ENCODE results near the gene ST13. TPM values are rescaled to one million over a fixed set of nuclear protein-coding genes. Genes with fewer than 3 reads are reported as not detected.
"Not testable (repeated sequence)": the region's sequence is repeated elsewhere in the genome, so short reads cannot be mapped to it uniquely, and the experiment has no call there.

Gene ST13
- total RNA-seq (2014; rRNA removed) = 187 and 203 TPM in 2 replicates
- polyA plus RNA-seq (2012) = 247 TPM

GRCh38 chr22:40856513-40857308 is at the start of gene ST13, which contains the start of gene XPNPEP3:
TSS of gene ST13 (minus strand) at chr22:40856639. CDS start at chr22:40856540, 99 bp downstream.
TSS of gene XPNPEP3 (plus strand) at chr22:40857148. CDS start at chr22:40857182, 34 bp downstream.
- peak; percentile 97 for DNase-seq (ENCODE audit: low read depth)

GRCh38 chr22:40904101-40904500 is 47.7 kb upstream of the ST13 start:
- DNase-seq (ENCODE audit: low read depth) = no peak

- peak; percentile 73 for DNase-seq (ENCODE audit: low read depth)
Measured at GRCh38 chr22:40898850-40899357, 42.5 kb upstream of the ST13 start.

- DNase-seq (ENCODE audit: low read depth) = no peak
Measured at GRCh38 chr22:40894417-40894816, 38.0 kb upstream of the ST13 start.

- DNase-seq (ENCODE audit: low read depth) = peak; percentile 18
Measured at GRCh38 chr22:40890881-40891280, 34.4 kb upstream of the ST13 start.

- DNase-seq (ENCODE audit: low read depth) = no peak
Measured at GRCh38 chr22:40889116-40889515, 32.7 kb upstream of the ST13 start.

GRCh38 chr22:40878922-40879321 is 22.5 kb upstream of the ST13 start:
- no peak for DNase-seq (ENCODE audit: low read depth)

GRCh38 chr22:40877488-40877887 is 21.0 kb upstream of the ST13 start:
- no peak for DNase-seq (ENCODE audit: low read depth)

GRCh38 chr22:40876907-40877306 is 20.5 kb upstream of the ST13 start:
- DNase-seq (ENCODE audit: low read depth) = no peak

- no peak for DNase-seq (ENCODE audit: low read depth)
Measured at GRCh38 chr22:40875111-40875510, 18.7 kb upstream of the ST13 start.

GRCh38 chr22:40874016-40874415 is 17.6 kb upstream of the ST13 start:
- DNase-seq (ENCODE audit: low read depth) = no peak

- DNase-seq (ENCODE audit: low read depth) = not testable (repeated sequence)
Measured at GRCh38 chr22:40868379-40868778, 11.9 kb upstream of the ST13 start.

GRCh38 chr22:40867109-40867508 is 10.7 kb upstream of the ST13 start:
- DNase-seq (ENCODE audit: low read depth) = no peak

GRCh38 chr22:40862537-40862936 is 6.1 kb upstream of the ST13 start:
- no peak for DNase-seq (ENCODE audit: low read depth)

GRCh38 chr22:40862013-40862412 is 5.6 kb upstream of the ST13 start, which contains the start of gene DNAJB7:
TSS of gene DNAJB7 (minus strand) at chr22:40862113. CDS start at chr22:40861994, 119 bp downstream.
- no peak for DNase-seq (ENCODE audit: low read depth)

GRCh38 chr22:40857309-40857855 is 943 bp upstream of the ST13 start:
- DNase-seq (ENCODE audit: low read depth) = no peak

- peak; percentile 50 for DNase-seq (ENCODE audit: low read depth)
Measured at GRCh38 chr22:40855979-40856512, 393 bp downstream of the ST13 start.

- DNase-seq (ENCODE audit: low read depth) = peak; percentile 19
Measured at GRCh38 chr22:40855071-40855978, 1.1 kb downstream of the ST13 start.

- peak; percentile 11 for DNase-seq (ENCODE audit: low read depth)
Measured at GRCh38 chr22:40853961-40854360, 2.5 kb downstream of the ST13 start.

- no peak for DNase-seq (ENCODE audit: low read depth)
Measured at GRCh38 chr22:40853333-40853732, 3.1 kb downstream of the ST13 start.

GRCh38 chr22:40845816-40846215 is 10.6 kb downstream of the ST13 start:
- DNase-seq (ENCODE audit: low read depth) = not testable (repeated sequence)

Measured in LHCN-M2 (cell line).